Stimulated activated CD8-positive, alpha-beta memory T cell treated with anti-CD3 and anti-CD28 coated beads, Interleukin-15, amount 100 ng/mL, for 1 hour (primary cell): ENCODE results near the gene ULK4.
A peak's percentile ranks its signal among the peaks of the same experiment; 100 is the strongest.
"Not testable (repeated sequence)": the region's sequence is repeated elsewhere in the genome, so short reads cannot be mapped to it uniquely, and the experiment has no call there.

Experiments used
- DNase-seq: peaks from one replicate; pipeline ENCODE4 v3.0.0-alpha.2; 2020; ENCODE audit warnings: low read depth

The ULK4 gene

GRCh38 chr3:41961751-41962679, at the start of gene ULK4:
ULK4 (minus strand) TSS chr3:41962103; CDS start chr3:41954759, 7,344 bp downstream.
- peak; percentile 89 for DNase-seq

DNA sequence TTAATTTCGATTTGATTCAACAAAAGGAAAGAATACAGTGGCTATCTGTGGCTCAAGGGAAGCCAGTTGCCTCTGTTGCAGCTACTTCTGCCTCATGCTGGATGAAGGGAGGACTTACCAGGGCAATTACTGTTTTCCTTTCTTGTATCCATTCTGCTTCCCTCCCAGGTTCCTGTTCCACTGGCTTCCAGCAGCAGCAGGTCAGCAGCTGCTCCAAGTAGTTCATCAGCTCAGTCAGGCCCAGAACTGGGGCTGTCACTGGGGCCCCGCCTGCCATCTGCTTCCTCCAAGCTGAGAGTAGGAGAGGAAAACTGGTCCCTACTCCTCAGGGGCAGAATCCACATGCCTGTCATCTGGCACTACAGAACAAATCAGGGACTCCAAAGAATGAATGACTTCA, 48.6 kb upstream of the ULK4 start:
- DNase-seq, result no peak

DNA sequence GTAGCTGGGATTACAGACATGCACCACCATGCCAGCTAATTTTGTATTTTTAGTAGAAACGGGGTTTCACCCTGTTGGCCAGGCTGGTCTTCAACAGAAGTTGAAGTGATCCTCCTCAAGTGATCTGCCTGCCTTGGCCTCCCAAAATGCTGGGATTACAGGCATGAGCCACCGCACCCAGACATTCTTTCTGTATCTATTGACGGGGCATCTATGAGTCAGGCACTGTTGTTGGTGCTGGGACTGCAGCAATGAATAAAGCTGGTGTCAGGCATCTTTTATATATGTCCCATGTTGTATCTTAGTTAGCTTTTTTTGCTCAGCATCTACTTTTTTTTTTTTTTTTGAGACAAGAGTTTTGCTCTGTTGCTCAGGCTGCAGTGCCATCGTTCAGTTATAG, 47.6 kb upstream of the ULK4 start:
- no peak for DNase-seq

DNA sequence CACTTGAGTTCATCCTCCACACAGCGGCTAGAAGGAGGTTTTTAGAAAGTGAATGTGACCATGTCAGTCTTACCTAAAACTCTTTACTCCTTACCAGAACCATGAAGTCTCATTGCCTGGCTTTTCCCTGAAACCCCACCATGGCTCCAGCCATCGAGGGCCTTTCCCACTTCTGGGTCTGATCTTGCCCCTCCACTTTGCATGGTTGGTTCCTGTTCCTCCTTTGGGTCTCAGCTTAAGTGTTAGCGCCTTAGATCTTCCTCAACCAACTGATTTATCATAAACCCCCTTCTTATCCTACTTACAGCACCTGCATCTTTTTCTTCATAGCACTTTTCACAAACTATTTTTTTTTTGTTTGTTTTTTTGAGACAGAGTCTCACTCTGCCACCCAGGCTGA, 45.9 kb upstream of the ULK4 start:
- DNase-seq, result no peak

GRCh38 chr3:42005401-42005800, 43.5 kb upstream of the ULK4 start:
- no peak for DNase-seq

DNA sequence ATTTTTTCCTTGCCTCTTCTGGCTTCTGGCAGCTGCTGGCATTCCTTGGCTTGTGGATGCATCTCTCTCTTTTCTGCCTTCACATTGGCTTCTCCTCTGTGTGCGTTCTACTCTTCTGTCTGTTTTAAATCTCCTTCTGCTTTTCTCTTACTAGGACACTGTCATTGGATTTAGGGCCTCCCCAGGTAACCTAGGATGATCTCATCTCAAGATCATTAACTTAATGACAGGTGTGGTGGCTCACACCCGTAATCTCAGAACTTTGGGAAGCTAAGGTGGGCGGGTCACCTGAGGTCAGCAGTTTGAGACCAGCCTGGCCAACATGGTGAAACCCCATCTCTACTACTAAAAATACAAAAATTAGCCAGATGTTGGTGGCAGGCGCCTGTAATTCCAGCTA, 40.9 kb upstream of the ULK4 start:
- DNase-seq, result no peak

GRCh38 chr3:42001777-42002176, 39.9 kb upstream of the ULK4 start:
- DNase-seq, result no peak

- DNase-seq, result no peak
These were observed 38.0 kb upstream of the ULK4 start for GRCh38 chr3:41999909-42000308.

DNA sequence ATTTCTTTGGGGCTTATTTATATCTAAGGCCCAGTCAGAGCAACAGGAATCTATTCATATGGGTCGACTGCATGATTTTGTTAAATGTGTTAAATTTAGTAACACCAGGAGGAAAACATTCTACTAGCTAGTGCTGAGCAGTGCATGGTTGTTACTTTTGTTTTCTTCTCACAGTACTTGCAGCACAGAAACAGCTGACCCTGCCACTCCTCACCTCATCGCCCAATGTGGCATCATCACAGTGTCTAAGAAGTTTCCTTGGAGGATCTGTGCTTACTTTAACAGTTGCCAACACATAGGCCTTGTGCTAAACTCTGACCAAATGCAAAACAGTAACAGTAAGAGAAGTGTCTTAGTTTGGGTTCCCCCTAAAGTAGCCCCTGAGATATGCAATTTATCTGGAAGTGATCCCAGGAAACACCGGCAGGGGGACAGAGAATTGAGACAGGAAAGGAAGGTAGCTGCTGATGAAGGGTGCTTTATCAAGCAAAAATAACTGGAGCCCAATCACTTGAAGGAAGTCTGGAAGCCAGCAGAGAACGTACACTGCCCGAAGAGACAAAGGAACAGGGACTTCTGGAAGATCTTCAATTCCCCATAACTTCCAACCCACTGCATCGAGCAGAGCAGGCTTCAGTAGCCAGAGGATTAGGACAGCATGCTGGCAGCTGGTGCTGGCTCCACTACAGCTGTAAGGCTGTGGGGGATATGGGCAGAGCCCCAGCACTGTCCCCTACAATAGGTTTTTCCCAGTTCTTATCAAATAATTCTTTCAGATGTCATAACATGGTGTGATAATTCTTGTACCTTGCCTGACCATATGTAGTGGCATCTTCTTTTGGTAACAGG, 36.0 kb upstream of the ULK4 start:
- DNase-seq, result no peak

DNA sequence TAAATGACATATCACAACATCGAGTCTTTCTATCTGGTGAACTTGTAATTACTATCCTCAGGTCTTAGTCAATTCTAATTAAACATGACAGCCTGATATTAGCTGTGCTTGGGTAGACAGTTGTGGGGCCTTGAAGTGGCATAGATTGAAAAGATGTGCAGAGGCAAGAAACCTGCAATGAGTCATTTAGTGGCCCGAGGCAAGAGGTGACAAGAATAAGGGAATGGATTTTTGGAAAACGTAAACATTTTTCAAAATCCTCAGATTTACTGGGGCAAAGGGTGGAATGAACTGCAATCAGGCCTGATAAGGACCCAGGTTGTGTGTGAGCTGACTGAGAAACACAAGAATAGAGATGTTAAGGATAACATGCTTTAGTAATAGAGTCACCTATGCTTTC, 29.5 kb upstream of the ULK4 start:
- DNase-seq, result no peak

DNA sequence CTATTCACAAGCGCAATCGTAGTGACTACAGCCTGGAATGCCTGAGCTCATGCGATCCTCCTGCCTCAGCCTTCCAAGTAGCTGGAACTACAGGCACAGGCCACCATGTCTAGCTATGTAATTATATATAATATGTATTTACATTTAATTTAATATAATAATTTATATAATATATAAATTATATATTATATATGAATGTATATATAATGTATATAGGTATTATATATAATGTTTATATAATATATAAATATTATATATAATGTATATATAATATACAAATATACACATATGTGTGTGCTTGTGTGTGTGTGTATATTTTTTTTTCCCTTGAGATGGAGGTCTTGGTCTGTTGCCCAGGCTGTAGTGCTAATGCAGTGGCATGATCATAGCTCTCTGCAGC, 27.6 kb upstream of the ULK4 start:
- DNase-seq, result no peak

GRCh38 chr3:41987627-41988026, 25.7 kb upstream of the ULK4 start:
- no peak for DNase-seq

DNA sequence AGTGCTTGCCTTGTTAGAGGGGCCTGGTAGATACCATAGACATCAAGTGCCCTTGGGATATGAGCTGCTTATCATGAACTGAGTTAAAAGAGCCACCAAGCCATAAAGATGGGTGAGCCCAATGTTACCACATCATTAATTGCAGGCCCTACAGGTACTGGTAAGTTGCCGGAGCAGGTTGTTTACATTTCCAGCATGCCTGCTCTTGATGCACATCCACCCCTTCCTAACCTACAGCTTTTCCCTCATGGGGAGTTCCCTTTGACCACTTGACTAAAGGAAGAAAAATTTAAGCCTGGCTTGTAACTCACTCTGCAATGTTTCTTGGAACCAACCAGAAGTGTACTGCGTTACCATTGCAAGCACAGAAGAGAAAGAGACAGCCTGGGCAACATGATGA, 24.7 kb upstream of the ULK4 start:
- DNase-seq, result no peak

- DNase-seq, result no peak
These were observed 23.1 kb upstream of the ULK4 start for GRCh38 chr3:41985018-41985417.

DNA sequence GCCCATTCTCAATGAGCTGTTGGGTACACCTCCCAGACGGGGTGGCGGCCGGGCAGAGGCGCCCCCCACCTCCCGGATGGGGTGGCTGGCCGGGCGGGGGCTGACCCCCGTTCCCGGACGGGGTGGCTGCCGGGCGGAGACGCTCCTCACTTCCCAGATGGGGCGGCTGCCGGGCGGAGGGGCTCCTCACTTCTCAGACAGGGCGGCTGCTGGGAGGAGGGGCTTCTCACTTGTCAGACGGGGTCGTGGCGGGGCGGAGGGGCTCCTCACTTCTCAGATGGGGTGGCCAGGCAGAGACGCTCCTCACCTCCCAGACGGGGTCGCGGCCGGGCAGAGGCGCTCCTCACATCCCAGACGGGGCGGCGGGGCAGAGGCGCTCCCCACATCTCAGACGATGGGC, 21.2 kb upstream of the ULK4 start:
- not testable (repeated sequence) for DNase-seq

DNA sequence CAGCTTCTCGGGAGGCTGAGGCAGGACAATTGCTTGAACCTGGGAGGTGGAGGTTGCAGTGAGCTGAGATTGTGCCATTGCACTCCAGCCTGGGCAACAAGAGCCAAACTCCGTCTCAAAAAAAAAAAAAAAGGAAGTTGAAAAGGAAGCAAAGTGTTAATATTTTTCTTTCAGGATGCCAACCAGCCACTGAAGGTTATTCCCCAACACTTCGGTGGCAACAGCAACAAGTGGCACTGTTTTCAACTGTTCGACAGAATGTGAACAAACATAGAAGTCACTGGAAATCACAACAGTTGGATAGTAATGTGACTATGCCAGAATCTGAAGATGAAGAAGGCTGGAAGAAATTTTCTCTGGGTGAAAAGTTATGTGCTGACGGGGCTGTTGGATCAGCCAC, 15.5 kb upstream of the ULK4 start:
- DNase-seq, result not testable (repeated sequence)

DNA sequence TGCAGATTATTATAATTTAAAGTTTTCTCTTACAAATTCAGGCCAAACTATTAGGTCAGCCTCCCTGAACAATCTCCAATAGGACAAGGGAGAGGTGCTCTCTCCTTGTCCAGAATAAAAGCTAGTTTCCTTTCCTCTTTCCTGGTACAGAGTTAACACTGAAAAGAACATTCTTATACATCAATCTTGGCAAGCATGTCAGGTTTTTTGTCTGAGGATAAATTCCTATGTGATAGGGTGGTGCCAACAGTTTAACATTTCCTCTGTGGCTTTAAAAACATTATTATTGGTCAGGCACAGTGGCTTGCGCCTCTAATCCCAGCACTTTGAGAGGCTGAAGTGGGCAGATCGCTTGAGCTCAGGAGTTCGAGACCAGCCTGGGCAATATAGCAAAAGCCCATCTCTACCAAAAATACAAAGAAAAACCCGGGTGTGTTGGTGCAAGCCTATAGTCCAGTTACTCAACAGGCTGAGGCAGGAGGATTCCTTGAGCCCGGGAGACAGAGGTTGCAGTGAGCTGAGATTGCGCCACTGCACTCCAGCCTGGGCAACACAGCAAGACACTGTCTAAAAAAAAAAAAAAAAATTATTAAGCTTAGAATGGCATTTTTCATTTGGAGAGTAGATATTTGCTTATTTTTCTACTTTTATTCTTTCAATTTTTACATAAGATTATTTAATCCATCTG, 13.7 kb upstream of the ULK4 start:
- no peak for DNase-seq

DNA sequence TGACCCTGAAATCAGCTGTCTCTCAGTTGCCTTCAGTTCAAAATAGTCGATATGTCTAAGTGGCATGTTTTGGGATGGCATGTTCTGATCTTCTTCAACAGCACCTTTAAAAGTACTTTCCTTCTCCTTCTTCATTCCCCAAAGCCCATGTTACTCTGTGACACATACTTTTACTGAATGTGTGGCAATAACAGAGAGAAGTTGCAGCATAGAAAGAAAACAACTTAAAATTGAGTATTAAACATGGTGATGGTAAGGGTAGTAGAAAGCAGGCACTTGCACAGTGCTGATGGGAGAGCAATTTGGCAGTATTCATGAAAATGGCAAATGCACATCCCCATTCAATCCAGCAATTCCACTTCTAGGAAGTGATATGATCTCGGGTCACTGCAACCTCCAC, 12.3 kb upstream of the ULK4 start:
- DNase-seq, result no peak

DNA sequence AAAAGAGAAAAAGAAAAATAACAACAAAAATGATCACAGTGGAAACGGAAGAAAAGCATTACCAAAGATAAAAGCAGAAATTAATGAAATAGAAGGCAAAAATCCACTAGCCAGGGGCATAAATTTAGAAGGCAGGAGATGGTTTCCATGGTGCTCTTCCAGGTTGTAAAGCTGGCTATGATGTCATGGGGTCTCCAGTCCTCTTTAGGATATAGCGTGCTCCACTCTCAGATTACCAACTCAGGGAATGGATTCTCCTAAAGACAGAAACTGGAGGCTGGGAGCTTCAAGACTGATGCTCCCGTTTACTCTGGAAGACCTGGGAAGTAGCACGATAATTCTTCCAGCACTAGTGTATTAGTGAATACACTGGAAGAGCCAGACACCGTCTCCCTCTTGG, 10.9 kb upstream of the ULK4 start:
- no peak for DNase-seq

DNA sequence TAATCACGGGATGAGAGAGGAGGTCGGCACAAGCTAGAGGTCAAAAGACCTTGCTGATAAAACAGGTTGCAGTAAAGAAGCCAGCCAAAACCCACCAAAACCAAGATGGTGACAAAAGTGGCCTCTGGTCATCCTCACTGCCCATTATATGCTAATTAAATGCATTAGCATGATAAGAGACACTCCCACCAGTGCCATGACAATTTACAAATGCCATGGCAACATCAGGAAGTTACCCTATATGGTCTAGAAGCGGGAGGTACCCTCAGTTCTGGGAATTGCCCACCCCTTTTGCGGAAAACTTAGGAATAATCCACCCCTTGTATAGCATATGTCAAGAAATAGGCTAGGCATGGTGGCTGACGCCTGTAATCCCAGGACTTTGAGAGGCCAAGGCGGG, 4.3 kb upstream of the ULK4 start:
- DNase-seq, result no peak

DNA sequence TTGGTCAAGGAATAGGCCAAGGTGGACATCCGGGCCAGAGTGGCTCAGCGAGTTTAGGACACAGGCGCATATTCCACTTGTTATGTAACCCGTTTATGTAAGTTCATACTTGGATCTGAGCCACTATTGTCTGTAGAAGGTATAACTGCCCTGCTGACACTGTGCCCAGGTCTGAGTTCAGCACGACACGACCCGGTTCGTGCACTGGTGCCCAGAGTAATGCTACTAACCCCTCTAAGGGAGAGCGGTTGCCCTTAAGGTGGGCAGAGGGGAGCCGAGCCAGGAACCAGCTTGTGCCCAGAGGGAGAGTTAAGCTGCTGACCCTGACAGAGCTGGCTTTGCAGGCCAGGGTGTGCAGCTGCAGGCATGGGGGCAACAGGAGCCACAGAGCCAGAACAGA, 1.9 kb upstream of the ULK4 start:
- no peak for DNase-seq
